Endodermal cell (in vitro differentiated cells): Measurements from ENCODE around the gene SMPD3. TPM values are rescaled to one million over a fixed set of nuclear protein-coding genes. Genes with fewer than 3 reads are reported as not detected.
A peak's percentile ranks its signal among the peaks of the same experiment; 100 is the strongest.

Experiments used
- DNase-seq: peaks from one replicate; pipeline ENCODE4 v3.0.0-alpha.2; 2017
- H3K27ac ChIP-seq: 2 replicates; pipeline ENCODE4 v1.5.1; 2013; ENCODE audit warnings: mild to moderate bottlenecking, low read depth, low read length, moderate library complexity
- H3K27me3 ChIP-seq: 2 replicates; pipeline ENCODE4 v1.6.1; 2013; ENCODE audit warnings: mild to moderate bottlenecking, low read length, moderate library complexity; ENCODE audit not compliant: insufficient read depth, control insufficient read depth, poor library complexity, severe bottlenecking
- H3K36me3 ChIP-seq: 2 replicates; pipeline ENCODE4 v1.7.0; 2013; ENCODE audit warnings: mild to moderate bottlenecking, low read length, moderate library complexity; ENCODE audit not compliant: control insufficient read depth, insufficient read depth
- H3K4me1 ChIP-seq: one replicate; pipeline ENCODE4 v1.7.0; 2013; ENCODE audit warnings: low read length; ENCODE audit not compliant: control insufficient read depth, insufficient read depth
- H3K4me3 ChIP-seq: 2 replicates; pipeline ENCODE4 v1.5.1; 2013; ENCODE audit warnings: mild to moderate bottlenecking, low read length, moderate library complexity
- H3K9ac ChIP-seq: 2 replicates; pipeline ENCODE4 v1.6.1; 2013; ENCODE audit warnings: mild to moderate bottlenecking, low read length, moderate library complexity; ENCODE audit not compliant: poor library complexity, severe bottlenecking; ENCODE audit errors: extremely low read depth
- H3K9me3 ChIP-seq: 2 replicates; pipeline ENCODE4 v1.6.1; 2013; ENCODE audit warnings: mild to moderate bottlenecking, low read length, moderate library complexity; ENCODE audit not compliant: control insufficient read depth
- H3K27ac Mint-ChIP-seq: 2 replicates; pipeline ENCODE4 v1.8.0; 2020; ENCODE audit warnings: mixed read lengths
- H3K27me3 Mint-ChIP-seq: 2 replicates; pipeline ENCODE4 v1.8.0; 2021; ENCODE audit warnings: mild to moderate bottlenecking, mixed read lengths; ENCODE audit not compliant: insufficient read depth
- H3K36me3 Mint-ChIP-seq: 2 replicates; pipeline ENCODE4 v1.8.0; 2020; ENCODE audit warnings: low read depth, mixed read lengths
- H3K4me1 Mint-ChIP-seq: 2 replicates; pipeline ENCODE4 v1.8.0; 2020; ENCODE audit warnings: mixed read lengths
- H3K4me3 Mint-ChIP-seq: 2 replicates; pipeline ENCODE4 v1.8.0; 2020; ENCODE audit warnings: mild to moderate bottlenecking, moderate library complexity, mixed read lengths
- H3K9me3 Mint-ChIP-seq: 2 replicates; pipeline ENCODE4 v1.8.0; 2020; ENCODE audit warnings: mild to moderate bottlenecking, mixed read lengths
- WGBS, 2 experiments: methylation state at CpG; one replicate each; pipeline versions ENCODE4 v1.1.5 to v1.1.7; 2013; ENCODE audit warnings: missing lambda C conversion rate in 2 of 2, mixed read lengths in 1 of 2; ENCODE audit not compliant: insufficient coverage in 1 of 2, insufficient read length in 1 of 2; 5-methylcytosine and 5-hydroxymethylcytosine counted together
- total RNA-seq, 2 donors: library from RNA; stranded (reverse); fragmentation: NEBNext Ultra II Directional in 1 of 2; extraction: Animal tissue kit (Norgen Biotek cat#: 25700) in 1 of 2; gene quantifications; 2 replicates in 1 of 2; 3 replicates in 1 of 2; pipeline ENCODE4 v1.2.1, GENCODE V29; 2021
- TF ChIP-seq, protein P1 (sequence below): fragments of 200-600 bp; sonication (generic); conservative IDR thresholded peaks from 2 replicates; pipeline ENCODE4 v1.5.0; 2021; ENCODE audit warnings: antibody characterized with exemption, mild to moderate bottlenecking

The SMPD3 gene
- total RNA-seq, 2 donors from 2014 or later, result 0.07 TPM; not detected in 1

DNA sequence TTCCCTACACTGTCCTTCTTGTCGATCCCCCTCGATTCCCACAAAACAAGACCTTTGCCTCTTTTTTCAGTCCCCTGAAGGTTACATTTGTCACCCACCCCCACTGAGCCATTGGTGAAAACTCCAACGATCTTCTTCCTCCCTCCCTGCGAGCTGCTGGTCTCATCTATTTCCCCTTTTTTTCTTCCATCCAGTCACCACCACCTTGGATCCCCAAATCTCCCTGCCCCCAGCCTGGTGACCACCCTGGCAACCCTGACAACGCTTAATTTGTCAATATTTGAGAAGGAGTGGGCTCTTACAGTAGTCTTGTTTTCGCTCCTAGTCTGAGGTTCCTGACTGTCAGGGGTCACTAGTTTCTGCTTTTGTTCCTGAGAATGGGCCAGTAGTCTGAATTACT, 62.9 kb downstream of the SMPD3 start:
- no peaks in the 10 kb centered on the region for H3K36me3 ChIP-seq
- no peak overlapping the region for H3K27ac Mint-ChIP-seq
- DNase-seq, result no peak
- no peak overlapping the region for H3K4me3 Mint-ChIP-seq
- H3K9me3 ChIP-seq, result no peaks in the 10 kb centered on the region
- TF ChIP-seq, protein P1, sequence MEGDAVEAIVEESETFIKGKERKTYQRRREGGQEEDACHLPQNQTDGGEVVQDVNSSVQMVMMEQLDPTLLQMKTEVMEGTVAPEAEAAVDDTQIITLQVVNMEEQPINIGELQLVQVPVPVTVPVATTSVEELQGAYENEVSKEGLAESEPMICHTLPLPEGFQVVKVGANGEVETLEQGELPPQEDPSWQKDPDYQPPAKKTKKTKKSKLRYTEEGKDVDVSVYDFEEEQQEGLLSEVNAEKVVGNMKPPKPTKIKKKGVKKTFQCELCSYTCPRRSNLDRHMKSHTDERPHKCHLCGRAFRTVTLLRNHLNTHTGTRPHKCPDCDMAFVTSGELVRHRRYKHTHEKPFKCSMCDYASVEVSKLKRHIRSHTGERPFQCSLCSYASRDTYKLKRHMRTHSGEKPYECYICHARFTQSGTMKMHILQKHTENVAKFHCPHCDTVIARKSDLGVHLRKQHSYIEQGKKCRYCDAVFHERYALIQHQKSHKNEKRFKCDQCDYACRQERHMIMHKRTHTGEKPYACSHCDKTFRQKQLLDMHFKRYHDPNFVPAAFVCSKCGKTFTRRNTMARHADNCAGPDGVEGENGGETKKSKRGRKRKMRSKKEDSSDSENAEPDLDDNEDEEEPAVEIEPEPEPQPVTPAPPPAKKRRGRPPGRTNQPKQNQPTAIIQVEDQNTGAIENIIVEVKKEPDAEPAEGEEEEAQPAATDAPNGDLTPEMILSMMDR, result no peak
- H3K4me1 Mint-ChIP-seq, result peaks cover 56% of the 10 kb centered on the region
- H3K9ac ChIP-seq, result no peak overlapping the region
- peaks cover 11% of the 10 kb centered on the region for H3K4me1 ChIP-seq
- no peaks in the 10 kb centered on the region for H3K27me3 ChIP-seq
- H3K27ac ChIP-seq, result no peak overlapping the region
- no peaks in the 10 kb centered on the region for H3K36me3 Mint-ChIP-seq
- no peaks in the 10 kb centered on the region for H3K27me3 Mint-ChIP-seq
- H3K4me3 ChIP-seq, result no peak overlapping the region
- no peaks in the 10 kb centered on the region for H3K9me3 Mint-ChIP-seq
- WGBS, 2 experiments, result 81 to 83% methylated on average over 3 to 6 of the region's 6 CpGs

DNA sequence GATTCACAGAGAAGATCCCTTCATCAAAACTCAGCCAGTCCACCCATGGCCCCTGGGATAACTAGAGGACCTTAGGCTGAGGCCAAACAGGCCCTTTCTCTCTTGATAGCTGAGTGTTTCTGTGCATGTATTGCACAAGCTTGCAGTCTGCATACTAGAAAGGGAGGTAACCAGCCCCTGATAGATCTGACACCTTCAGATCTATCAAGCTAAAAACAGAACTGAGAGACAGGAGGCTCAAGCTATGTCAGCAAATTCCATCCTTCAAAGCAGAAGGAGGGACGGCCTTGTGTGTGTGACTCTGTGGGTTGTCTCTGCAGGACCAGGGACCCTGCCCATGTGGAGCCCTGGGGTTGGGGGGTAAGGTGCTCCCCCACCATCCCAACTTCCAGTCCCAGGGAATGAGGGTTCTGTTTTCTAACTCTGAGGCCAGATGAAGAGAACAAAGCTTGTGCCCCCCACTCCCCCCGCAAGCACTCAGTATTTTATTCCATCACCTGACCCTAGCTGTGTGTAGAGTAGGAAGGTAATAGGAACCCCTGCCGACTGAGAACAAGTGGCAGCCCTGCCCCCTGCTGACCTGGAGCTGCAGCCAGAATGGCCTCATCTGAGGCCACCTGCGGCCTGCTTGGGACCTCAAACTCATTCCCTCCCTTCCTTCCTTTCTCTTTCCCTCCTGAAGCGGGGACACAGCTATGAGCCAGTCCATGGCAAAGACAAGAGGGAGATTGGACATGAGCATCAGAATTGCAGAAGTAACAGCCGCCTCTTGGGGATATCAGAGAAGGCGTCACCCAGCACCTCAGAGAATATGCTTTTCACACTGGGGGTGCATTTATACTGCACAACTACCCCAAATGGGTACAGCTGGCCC, 63.8 kb downstream of the SMPD3 start:
- Histone ChIP-seq H3K27me3 (no peaks in the 10 kb centered on the region), H3K27ac (no peak overlapping the region), H3K4me1 (peaks cover 11% of the 10 kb centered on the region), H3K36me3 (no peaks in the 10 kb centered on the region), H3K4me3 (no peak overlapping the region), H3K9me3 (no peaks in the 10 kb centered on the region), H3K9ac (no peak overlapping the region)
- Mint-ChIP-seq H3K9me3 (no peaks in the 10 kb centered on the region), H3K4me1 (peaks cover 47% of the 10 kb centered on the region), H3K4me3 (no peak overlapping the region), H3K36me3 (no peaks in the 10 kb centered on the region), H3K27ac (peak overlapping the region; percentile 61), H3K27me3 (no peaks in the 10 kb centered on the region)
- TF ChIP-seq, protein P1, result peak; percentile 52
- 60 to 73% methylated on average over 5 to 7 of the region's 7 CpGs for WGBS, 2 experiments
- DNase-seq, result peak; percentile 79

DNA sequence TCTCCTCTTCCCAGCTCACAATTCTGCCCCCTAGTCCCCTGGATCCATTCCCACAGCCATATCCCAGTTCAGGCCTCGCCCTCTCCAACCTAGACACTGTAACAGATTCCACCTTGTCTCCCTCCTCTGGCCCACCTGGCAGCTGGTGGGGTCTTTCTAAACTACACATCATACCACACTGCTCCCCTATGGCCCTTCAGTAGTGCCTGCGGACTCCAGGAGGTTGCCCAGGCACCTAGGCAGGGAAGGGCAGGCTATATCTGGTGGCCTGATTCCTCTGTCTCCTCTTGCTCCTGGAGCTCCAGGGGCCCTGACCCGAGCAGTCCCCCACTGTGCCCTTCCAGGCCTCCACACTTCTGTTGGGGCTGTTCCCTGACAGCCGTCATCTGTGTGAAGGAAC, 64.5 kb downstream of the SMPD3 start:
- no peak overlapping the region for H3K4me3 ChIP-seq

More for the DNA sequence above, 64.5 kb downstream of the SMPD3 start:
- Histone ChIP-seq H3K27me3 (no peaks in the 10 kb centered on the region), H3K4me1 (peaks cover 11% of the 10 kb centered on the region), H3K27ac (no peak overlapping the region), H3K36me3 (no peaks in the 10 kb centered on the region), H3K9ac (no peak overlapping the region), H3K9me3 (no peaks in the 10 kb centered on the region)
- no peak for DNase-seq
- no peaks in the 10 kb centered on the region for H3K27me3 Mint-ChIP-seq
- TF ChIP-seq, protein P1, result no peak
- 80 to 94% methylated on average over 1 to 4 of the region's 4 CpGs for WGBS, 2 experiments
- H3K4me3 Mint-ChIP-seq, result no peak overlapping the region
- H3K27ac Mint-ChIP-seq, result peak overlapping the region; percentile 61
- no peaks in the 10 kb centered on the region for H3K36me3 Mint-ChIP-seq
- peaks cover 45% of the 10 kb centered on the region for H3K4me1 Mint-ChIP-seq
- H3K9me3 Mint-ChIP-seq, result no peaks in the 10 kb centered on the region
